HG02610 (cell line): ENCODE results near the gene MLYCD.

Source experiments
- ATAC-seq: cut with Tn5 transposase; IDR thresholded peaks from one replicate; pipeline ENCODE4 v1.9.1; 2021; ENCODE audit warnings: mild to moderate bottlenecking, moderate library complexity; ENCODE audit not compliant: unreplicated experiment

Gene MLYCD

DNA sequence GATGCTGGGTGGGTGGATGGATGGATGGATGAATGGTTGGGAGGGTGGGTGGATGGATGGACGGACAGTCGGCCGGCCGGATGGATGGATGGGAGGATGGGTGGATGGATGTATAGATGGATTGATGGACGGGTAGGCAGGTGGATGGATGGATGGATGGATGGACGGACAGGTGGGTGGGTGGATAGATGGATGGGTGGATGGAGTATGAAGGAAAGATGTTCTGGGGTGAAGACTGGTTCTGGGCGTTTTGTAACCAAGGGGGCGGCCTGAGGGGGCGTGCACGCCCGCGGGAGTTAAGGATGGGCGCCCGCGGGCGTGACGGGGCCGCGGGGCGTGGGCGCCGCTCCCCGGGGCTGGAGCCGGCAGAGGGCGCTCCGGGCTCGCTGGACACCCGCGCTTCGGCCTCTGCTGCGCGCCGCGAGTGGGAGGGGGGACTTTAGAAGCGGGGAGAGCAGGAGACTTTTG lies 69.0 kb downstream of the MLYCD start, which contains the start of gene NECAB2:
Gene NECAB2, plus strand, starts transcription at position 407 of the 468 bp plus-strand sequence. CDS start 405 bp downstream, outside the sequence.
- ATAC-seq, result no peak

DNA sequence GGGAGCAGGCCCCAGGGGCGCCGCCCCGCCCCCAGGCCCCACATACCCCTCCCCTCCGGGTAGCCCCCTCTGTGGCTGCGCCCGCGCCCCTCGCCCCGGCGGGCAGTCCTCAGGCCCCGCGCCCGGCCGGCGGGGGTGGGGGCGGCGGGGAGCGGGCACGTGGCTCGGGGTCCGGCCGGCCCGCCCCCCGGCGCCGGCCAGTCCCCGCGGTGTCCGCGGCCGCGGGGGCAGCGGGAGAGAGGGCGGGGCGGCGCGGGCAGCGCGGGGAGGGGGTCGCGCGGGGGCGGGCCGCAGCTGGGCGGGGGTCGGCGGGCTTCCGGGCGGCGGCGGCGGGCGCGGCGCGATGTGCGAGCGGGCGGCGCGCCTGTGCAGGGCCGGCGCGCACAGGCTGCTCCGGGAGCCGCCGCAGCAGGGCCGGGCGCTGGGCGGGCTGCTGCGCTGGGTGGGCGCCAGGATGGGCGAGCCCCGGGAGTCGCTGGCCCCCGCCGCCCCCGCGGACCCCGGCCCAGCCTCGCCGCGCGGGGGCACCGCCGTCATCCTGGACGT lies 69.5 kb downstream of the MLYCD start:
- no peak for ATAC-seq

DNA sequence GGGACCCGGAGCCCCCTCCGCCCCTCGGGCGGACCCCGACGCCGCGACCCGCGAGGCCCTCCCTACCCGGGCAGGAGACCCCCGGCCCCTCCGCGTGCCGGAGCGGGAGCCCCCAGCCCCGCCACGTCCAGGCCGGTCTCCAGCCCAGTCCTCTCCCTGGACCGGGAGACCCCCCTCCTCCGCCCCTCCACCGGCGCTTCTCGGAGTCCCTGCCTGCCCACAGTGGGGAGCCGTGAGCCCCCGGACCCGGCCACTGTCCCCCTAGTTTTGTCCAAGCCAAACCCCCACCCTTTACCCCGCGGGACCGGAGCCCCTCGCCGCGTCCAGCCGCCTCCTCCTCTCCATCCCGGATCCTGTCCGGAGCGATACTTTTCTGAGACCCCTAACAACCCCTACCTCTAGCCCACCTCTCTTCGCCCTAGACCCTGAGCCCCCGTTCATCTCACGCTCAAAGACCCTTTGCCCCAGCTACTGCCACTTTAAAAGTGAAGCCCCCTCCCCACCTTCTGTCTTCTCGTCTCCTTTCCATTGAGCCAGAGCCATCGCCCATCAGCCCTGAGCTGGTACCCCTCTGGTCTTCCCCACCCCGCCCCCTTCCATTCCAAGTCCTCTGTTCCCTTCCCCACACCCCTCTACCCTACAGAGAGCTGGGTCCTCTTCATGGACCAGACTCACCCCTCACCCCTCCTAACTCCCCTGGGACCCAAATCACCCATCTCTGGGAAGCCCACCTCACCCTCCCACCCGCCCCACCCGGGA lies 70.2 kb downstream of the MLYCD start:
- no peak for ATAC-seq

DNA sequence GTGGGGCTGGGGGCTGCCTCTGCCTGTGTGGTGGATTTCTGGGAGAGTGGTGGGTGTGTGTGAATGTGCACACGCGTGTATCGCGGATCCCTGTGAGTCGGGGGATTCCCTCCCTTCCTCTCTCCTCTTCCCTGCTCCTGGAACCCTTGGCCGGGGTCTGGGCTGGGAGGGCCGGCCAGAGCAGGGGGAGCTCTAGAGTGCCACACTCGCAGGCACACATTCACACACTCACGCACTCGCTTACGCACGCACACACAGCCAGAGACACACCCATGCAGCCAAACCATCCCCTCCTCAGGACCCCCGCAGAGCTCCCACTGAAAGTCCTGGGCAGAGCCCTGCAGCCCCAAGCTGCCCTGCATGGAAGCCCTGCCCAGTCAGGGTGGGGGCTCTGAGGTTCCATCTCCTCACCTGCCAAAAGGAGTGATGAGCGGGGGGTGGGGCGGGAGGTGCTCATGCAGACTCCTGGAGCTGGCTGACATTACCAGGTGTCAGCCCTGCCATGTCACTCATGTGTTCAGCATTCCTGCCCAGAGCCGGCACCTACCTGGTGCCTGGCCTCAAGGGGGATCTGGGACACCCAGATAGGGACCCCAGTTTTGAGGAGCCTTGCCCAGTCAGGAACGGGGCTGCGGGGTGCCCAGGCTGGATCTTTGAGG lies 71.0 kb downstream of the MLYCD start:
- no peak for ATAC-seq

DNA sequence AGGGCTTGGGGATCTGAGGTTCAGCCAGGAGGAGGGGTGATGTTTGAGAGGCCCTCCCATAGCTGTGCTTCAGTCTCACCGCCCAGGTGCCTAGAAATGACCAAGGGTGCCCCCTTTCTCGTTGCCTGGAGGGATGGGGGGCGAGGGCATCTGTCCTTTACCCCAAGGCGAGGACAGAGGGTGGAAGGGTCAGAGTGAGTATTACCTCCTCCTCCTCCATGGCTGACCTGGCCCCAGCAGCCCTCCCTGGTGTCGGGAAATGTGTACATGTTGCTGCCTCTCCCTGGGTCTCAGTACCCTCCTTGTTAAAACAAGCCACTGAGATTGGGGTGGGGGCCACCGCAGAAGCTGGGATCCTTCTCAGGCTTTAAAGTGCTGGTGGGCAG lies 71.5 kb downstream of the MLYCD start:
- ATAC-seq, result no peak

DNA sequence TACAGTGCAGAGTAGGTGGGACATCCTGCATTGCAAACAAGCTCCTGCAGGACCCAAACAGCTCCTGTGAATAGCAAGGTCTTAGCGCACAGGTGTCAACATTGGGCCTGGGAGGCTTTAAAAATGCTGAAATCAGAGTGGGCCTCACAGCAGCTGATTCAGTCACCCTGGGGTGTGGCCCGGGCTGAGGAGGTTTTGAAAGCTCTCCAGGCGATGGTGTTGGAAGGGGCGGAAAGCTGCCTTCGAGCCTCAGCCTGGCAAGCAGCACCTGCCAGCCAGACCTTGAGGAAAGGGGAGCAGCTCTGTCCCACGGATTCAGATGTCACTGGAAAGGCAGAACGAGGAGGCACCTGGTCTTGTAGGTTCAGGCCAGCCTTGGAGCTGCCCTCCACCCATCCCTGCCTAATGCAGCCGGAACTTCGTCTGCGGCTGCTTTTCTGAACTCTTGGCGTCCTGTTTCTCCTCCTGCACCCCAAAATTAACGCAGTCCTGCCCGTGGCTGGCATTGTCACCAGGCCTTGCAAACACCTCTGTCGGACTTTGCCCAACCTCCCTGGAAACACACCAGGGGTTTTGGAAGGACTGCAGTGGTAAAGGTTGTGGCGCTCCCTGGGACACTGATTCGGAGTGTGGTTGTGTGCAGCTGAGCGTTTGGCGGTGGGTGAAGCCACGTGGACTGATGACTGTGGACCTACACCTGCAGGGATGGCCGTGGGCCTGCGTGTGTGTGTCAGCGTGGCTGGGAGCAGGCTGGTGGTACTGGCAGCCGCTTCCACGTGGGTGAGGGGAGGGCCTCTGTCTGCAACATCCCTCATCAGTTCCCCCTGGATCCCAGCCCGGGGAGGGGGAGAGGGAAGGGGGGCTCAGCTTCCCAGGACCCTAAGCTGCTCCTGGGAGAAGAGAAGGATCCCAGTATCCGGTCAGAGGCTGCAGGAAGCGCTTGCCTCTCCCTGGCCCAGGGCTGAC lies 72.5 kb downstream of the MLYCD start:
- no peak for ATAC-seq

DNA sequence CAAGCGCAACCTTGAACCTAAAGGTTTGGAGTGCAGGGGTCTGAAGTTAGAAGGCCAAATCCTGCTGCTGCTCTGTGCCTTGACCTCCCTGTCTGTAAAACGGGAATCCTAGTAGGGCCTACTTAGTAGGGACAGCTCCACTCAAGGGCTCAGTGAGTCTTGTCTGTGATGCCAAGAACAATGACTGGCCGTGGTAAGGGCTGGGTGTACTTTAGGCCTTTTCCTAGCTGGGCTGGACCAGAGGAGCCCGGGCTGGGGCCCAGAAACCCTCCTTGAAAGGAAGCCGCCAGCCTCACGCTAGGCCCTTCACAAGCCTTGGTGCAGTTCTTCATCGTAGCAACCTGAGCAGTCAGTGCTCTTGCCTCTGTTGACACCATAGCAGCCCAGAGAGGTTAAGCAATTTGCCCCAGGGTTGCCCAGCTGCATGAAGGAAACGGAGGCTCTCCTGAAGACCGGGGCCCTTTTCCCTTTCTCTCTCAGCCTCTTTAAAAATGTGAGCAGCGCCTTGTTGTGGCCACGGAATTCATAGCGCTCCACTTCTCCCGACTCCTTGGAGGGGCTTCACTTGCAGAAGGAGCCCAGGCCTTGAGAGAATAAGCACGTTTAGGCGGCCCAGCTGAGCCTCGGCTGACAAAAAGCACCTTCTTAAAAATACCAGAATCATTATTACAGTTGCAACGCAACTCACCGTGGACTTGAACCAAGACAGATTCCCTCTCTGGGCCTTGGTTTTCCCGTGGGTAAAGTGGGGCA lies 73.5 kb downstream of the MLYCD start:
- ATAC-seq, result no peak

DNA sequence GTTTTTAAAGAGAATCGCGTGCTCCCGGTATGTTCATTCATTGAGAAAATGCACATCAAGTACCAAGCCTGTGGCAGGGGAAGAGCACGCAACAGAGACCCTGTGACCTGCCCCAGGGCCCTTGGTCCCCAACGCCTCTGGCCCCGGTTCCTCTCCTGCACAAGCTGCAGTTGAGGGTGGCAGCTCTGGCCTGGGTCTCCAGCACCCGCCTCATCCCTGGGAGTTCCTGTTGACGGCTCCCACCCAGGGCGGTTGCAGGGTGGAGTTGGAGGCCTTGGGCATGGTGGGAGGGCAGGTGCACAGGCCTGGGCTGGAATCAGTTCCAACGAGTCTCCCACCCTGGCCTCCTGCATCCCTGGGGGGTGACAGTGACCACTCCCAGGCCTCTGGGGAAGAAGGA lies 74.2 kb downstream of the MLYCD start:
- ATAC-seq, result no peak

DNA sequence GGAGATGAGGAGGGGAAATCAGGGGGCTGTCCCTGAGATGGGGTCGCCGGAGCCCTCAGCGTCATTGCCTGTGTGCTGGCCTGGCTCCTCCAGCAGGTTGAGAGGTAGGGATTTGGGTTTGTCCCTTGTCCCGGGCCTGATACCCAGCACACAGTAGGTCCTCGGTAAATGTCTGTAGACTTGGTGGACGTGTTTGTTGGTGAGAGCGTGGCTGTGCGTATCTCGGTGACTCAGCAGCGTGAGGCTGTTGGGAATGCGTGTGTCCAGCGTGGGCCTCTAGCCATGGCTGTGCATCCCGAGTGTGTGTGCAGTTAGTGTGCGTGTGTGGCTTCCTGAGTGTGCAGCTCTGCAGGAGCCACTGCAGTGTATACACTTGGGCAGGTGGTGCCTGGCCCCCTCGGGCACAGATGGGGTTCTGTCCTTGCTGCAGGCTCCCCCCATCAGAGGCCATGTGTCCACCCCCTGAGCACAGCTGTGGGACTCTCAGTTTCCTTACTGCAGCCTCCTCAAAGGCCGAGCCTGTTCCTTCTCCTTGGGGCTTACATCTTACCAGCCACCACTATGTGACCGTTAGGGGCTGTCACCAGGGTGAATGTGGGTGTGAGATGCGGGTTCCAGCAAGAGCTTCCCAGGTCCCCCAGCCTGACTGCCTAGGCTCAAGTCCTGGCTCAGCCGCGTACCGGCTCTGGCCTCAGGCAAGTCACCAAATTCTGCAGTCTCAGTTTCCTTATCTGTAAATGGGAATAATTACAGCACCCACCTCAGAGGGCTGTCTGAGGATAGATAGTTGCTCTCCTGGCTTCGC lies 74.9 kb downstream of the MLYCD start:
- no peak for ATAC-seq

DNA sequence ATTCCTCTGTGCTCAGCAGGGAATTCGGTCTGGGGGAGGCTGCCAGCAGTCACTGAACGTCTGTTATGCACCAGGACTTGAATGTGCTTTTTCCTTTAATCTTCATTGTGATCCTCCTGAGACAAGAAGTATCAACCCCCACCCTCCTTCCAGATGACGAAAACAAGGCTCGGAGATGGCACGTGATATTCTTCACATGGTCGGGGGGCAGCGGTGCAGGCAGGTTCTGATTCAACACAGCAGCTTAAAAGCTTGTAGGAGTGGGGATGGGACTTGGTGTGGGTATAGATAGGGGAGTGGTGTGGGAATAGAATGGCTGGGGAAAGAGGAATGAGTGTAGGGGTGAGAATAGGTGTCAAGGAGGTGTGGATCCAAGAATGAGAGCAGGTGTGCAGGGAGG lies 75.6 kb downstream of the MLYCD start:
- ATAC-seq, result no peak

DNA sequence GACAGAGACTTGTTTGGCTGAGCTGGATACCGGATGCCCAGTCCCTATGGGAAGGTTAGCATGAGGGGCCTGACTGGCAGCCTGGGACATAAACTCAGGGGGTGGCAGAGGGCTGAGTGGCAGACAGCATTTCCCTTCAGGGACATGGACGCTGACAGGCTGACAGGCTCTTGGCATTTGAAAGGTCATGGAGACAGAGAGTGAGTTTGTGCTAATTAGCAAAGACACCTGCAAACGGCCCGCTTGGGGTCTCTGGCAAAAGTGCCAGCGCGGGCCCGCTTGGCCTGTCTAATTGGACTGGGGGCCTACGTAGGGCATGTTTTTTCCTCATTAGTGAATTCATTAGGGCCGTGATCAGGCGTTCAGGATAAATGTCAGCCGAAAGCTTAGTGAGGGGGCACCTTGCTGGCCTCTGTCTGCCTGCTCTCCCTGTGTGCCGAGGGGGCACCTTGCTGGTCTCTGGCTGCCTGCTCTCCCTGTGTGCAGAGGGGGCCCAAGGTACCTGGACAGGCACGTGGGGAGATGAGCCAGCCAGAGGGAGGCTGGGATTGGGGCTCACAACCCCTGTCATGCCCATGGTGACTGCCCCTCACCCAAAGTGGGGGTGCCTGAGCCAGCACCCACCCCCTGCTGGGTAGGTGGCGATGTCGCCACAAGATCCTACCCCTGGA lies 76.8 kb downstream of the MLYCD start:
- ATAC-seq, result no peak
